ENCODE results near the gene PRODH.
"Not testable (repeated sequence)": the region's sequence is repeated elsewhere in the genome, so short reads cannot be mapped to it uniquely, and the experiment has no call there.

Gene PRODH

DNA sequence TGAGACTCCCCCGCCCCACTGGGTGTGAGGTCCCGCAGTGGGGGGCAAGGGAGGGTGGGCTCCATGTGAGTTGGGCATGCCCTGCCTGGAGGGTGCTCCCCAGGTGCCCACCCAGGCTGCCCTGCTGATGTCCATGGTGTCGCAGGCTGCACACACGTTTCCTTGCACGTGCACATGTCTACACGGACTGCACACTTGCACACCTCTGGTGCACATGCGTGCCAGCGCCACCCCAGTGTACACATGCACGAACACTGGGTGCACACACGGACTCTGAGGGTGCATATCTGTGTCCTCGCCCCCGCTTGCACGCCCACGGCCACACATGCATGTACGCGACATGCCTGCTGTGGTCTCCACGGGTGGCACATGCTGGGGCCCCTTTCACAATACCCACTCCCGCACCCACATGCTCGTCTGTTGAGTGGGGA is 35.2 kb upstream of the PRODH start:
- H3K4me3 ChIP-seq (ENCODE audit: low read depth, low read length): no peak overlapping the region
- no peak for DNase-seq (ENCODE audit: low read depth, low spot score)
- in situ Hi-C loops (cut with HindIII; ENCODE audit: low sequenced_read_pairs): no loop called here
- TF ChIP-seq, protein P1, sequence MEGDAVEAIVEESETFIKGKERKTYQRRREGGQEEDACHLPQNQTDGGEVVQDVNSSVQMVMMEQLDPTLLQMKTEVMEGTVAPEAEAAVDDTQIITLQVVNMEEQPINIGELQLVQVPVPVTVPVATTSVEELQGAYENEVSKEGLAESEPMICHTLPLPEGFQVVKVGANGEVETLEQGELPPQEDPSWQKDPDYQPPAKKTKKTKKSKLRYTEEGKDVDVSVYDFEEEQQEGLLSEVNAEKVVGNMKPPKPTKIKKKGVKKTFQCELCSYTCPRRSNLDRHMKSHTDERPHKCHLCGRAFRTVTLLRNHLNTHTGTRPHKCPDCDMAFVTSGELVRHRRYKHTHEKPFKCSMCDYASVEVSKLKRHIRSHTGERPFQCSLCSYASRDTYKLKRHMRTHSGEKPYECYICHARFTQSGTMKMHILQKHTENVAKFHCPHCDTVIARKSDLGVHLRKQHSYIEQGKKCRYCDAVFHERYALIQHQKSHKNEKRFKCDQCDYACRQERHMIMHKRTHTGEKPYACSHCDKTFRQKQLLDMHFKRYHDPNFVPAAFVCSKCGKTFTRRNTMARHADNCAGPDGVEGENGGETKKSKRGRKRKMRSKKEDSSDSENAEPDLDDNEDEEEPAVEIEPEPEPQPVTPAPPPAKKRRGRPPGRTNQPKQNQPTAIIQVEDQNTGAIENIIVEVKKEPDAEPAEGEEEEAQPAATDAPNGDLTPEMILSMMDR (IDR thresholded peaks at IDR 0.05; ENCODE audit: low read depth, low read length): no peak

- in situ Hi-C loops (cut with HindIII; ENCODE audit: low sequenced_read_pairs): no loop called here
- DNase-seq (ENCODE audit: low read depth, low spot score): no peak
- no peak overlapping the region for H3K4me3 ChIP-seq (ENCODE audit: low read depth, low read length)
- TF ChIP-seq, protein P1 (IDR thresholded peaks at IDR 0.05; ENCODE audit: low read depth, low read length): no peak
Observed at GRCh38 chr22:18970948-18971315, 34.8 kb upstream of the PRODH start.

GRCh38 chr22:18970176-18970947 is 34.3 kb upstream of the PRODH start:
- peak overlapping the region; percentile 25 for H3K4me3 ChIP-seq (ENCODE audit: low read depth, low read length)
- TF ChIP-seq, protein P1 (IDR thresholded peaks at IDR 0.05; ENCODE audit: low read depth, low read length): peak; percentile 3
- in situ Hi-C loops (cut with HindIII; ENCODE audit: low sequenced_read_pairs): no loop called here
- DNase-seq (ENCODE audit: low read depth, low spot score): no peak

- not testable (repeated sequence) for H3K4me3 ChIP-seq (ENCODE audit: low read depth, low read length); DNase-seq (ENCODE audit: low read depth, low spot score)
Observed at GRCh38 chr22:18969158-18969942, 33.3 kb upstream of the PRODH start.

GRCh38 chr22:18968011-18968749 is 32.1 kb upstream of the PRODH start:
- TF ChIP-seq, protein P1 (IDR thresholded peaks at IDR 0.05; ENCODE audit: low read depth, low read length): no peak
- in situ Hi-C loops (cut with HindIII; ENCODE audit: low sequenced_read_pairs): no loop called here
- no peak overlapping the region for H3K4me3 ChIP-seq (ENCODE audit: low read depth, low read length)
- no peak for DNase-seq (ENCODE audit: low read depth, low spot score)

More at GRCh38 chr22:18969158-18969942, 33.3 kb upstream of the PRODH start:
- in situ Hi-C loops (cut with HindIII; ENCODE audit: low sequenced_read_pairs): not testable (repeated sequence)

DNA sequence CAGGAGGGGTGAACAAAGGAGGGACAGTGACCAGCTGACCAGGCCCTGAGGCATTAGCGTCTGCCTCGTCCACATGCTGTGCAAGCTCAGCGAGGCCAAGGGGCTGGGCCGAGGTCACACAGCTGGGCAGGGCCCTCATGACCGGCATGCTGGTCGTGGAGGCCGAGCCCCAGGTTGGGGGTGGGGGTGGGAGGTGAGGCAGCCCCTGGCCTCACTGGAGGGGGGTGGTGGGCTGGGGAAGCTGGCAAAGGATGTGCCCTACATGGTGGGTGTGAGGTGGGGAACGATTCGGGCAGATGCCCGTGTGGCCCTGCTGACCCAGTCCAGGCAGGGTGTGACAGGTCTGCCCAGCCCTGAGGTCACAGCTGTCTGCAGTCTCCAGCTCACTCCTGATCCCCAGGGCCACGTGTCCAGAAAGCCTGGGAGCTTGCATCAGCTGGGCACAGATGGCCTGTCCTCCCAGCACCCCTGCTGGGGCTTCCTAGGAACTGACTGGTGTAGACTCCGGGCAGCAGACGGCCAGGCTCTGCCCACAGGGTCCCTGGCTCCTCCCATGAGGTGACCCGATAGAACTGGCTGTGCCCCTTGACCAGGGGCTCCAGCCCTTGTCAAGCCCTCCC is 31.4 kb upstream of the PRODH start:
- DNase-seq (ENCODE audit: low read depth, low spot score); H3K4me3 ChIP-seq (ENCODE audit: low read depth, low read length); in situ Hi-C loops (cut with HindIII; ENCODE audit: low sequenced_read_pairs): not testable (repeated sequence)

DNA sequence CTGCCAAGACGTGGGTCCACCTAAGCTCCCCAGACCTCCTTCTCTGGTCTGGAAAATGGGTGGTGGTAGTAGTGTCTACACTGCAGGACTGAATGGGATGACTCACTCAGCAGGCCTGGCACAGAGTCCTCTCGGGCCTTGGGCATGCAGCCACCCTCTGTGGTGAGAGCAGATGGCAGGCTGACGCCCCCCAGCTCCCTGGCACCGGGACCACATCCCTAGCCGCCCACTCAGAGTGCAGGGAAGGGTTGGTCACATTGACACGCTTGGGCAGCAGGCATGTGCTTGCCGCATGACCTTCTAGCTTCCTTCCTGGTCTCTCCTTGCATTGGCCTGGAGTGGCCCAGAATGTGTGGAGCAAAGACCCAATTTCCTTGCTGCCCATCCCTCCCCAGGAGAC is 30.7 kb upstream of the PRODH start:
- TF ChIP-seq, protein P1 (IDR thresholded peaks at IDR 0.05; ENCODE audit: low read depth, low read length): no peak
- no peak overlapping the region for H3K4me3 ChIP-seq (ENCODE audit: low read depth, low read length)
- in situ Hi-C loops (cut with HindIII; ENCODE audit: low sequenced_read_pairs): no loop called here
- no peak for DNase-seq (ENCODE audit: low read depth, low spot score)

Data from astrocyte of the spinal cord (primary cell).